Measurements from ENCODE around the gene PSMB2. TPM values are rescaled to one million over a fixed set of nuclear protein-coding genes. Genes with fewer than 3 reads are reported as not detected.

The PSMB2 gene
- total RNA-seq, 1 donor: 18.5 TPM

DNA sequence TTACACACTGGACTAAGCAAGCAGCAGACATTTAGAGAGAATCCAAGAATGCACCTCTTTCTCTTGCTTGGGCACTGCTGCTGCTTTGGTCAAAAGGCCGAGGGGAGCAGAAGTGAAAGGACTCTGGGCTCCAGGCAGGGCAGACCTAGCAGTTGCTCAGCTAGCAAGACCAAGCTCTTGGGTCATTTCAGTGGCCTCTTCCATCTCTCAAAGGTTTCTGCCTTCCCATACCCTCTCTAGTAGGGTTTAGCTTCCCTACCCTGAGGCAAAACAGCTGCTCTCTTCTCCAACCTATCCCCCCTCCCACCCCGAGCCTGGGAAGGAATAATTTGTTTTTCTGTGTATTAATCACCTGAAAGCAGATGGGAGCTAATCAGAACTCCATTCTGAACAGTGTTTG is 42.4 kb downstream of the PSMB2 start:
- Histone ChIP-seq H4K20me1 (ENCODE audit: insufficient read depth, low read length) (no peaks in the 10 kb centered on the region), H3K4me2 (ENCODE audit: insufficient read depth, low read length) (no peak overlapping the region), H3K36me3 (ENCODE audit: insufficient read depth, low read length) (peaks cover 40% of the 10 kb centered on the region), H3K4me1 (ENCODE audit: insufficient read depth, low read length) (peaks cover under 1% of the 10 kb centered on the region), H3K79me2 (ENCODE audit: insufficient read depth, low read length) (no peaks in the 10 kb centered on the region), H3K9me3 (ENCODE audit: low read depth, low read length) (no peaks in the 10 kb centered on the region), H2AFZ (ENCODE audit: low read length) (no peak overlapping the region), H3K27ac (ENCODE audit: low read depth, low read length) (no peak overlapping the region), H3K4me3 (ENCODE audit: insufficient read depth, low read length) (no peak overlapping the region), H3K27me3 (ENCODE audit: insufficient read depth, low read length) (no peaks in the 10 kb centered on the region)
- no peak for DNase-seq (ENCODE audit: insufficient read length, low spot score, missing footprints)
- TF ChIP-seq, protein P1, sequence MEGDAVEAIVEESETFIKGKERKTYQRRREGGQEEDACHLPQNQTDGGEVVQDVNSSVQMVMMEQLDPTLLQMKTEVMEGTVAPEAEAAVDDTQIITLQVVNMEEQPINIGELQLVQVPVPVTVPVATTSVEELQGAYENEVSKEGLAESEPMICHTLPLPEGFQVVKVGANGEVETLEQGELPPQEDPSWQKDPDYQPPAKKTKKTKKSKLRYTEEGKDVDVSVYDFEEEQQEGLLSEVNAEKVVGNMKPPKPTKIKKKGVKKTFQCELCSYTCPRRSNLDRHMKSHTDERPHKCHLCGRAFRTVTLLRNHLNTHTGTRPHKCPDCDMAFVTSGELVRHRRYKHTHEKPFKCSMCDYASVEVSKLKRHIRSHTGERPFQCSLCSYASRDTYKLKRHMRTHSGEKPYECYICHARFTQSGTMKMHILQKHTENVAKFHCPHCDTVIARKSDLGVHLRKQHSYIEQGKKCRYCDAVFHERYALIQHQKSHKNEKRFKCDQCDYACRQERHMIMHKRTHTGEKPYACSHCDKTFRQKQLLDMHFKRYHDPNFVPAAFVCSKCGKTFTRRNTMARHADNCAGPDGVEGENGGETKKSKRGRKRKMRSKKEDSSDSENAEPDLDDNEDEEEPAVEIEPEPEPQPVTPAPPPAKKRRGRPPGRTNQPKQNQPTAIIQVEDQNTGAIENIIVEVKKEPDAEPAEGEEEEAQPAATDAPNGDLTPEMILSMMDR (IDR thresholded peaks at IDR 0.05; ENCODE audit: extremely low read depth, low read depth, low read length): no peak

DNA sequence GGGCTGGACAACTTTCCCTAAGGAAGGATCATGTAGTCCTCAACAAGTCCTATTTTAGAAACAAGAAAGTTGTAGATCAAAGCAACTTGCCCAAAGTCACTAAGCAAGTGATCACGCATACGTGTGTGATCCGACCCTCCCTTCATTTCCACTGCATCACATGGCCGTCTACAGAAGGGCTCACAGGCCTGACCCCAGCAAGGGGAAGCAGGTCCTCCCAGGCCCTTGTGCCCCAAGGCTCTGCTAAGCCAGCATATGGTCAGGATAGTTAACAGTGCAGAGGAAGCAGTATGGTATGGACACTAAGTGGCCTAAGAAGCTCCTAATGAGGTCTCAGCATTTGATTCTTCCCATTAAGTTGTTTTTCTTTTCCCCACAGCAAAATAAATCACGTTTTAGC is 43.5 kb downstream of the PSMB2 start:
- no peak for DNase-seq (ENCODE audit: insufficient read length, low spot score, missing footprints)
- H3K36me3 ChIP-seq (ENCODE audit: insufficient read depth, low read length): peaks cover 29% of the 10 kb centered on the region
- H3K27me3 ChIP-seq (ENCODE audit: insufficient read depth, low read length): no peaks in the 10 kb centered on the region
- no peak overlapping the region for H3K4me2 ChIP-seq (ENCODE audit: insufficient read depth, low read length)
- no peak overlapping the region for H2AFZ ChIP-seq (ENCODE audit: low read length)
- no peaks in the 10 kb centered on the region for H4K20me1 ChIP-seq (ENCODE audit: insufficient read depth, low read length)
- no peak overlapping the region for H3K27ac ChIP-seq (ENCODE audit: low read depth, low read length)
- no peaks in the 10 kb centered on the region for H3K9me3 ChIP-seq (ENCODE audit: low read depth, low read length)
- TF ChIP-seq, protein P1 (IDR thresholded peaks at IDR 0.05; ENCODE audit: extremely low read depth, low read depth, low read length): no peak
- H3K79me2 ChIP-seq (ENCODE audit: insufficient read depth, low read length): no peaks in the 10 kb centered on the region
- no peak overlapping the region for H3K4me3 ChIP-seq (ENCODE audit: insufficient read depth, low read length)
- no peaks in the 10 kb centered on the region for H3K4me1 ChIP-seq (ENCODE audit: insufficient read depth, low read length)

DNA sequence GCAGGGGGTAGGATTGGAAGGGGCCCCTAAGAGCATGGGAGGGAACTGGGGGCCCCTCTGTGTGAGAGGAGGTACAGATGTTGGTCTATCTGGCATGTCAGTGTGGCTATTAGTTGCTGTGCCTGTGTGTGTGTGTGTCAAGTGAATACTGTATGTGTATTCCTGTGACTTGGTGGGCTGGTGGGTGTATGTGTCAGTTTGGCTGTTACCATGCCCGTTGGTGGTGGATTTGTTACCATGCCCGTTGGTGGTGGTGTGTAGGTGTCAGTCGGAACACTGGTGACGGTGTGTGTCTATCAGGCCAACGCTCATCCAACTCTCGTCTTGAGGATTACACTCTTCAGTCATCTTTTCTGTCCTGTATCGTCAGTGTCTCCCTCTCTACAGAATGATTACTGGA is 45.6 kb downstream of the PSMB2 start:
- no peak overlapping the region for H3K4me3 ChIP-seq (ENCODE audit: insufficient read depth, low read length)

DNA sequence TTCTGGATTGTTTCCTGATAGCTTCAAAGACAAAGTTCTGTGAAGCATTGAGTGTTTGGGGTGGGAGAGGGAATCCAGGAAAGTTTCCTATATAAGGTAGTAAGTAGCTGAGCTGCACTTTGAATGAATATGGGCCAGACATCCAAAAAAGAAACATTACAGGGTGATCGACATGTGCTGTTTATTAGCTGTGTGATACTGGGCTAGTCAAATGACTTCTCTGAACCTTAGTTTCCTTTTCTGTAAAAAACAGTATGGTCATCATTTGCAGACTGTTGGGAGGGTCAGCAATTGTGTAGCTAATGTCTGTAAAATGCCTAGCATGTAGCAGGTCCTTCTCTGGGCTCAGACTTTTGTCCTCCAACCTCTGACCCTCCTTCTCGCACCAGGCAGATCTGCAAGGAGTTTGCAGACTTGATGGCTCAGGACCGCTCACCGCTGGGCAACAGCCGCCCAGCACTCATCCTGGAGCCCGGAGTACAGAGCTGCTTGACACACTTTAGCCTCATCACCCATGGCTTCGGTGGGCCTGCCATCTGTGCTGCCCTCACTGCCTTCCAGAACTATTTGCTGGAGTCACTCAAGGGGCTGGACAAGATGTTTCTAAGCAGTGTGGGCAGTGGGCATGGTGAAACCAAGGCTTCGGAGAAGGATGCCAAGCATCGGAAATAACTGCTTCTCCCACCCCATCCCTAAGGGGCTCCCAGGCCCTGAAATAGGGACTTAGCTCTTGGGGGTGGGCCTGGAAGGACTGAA is 47.1 kb downstream of the PSMB2 start:
- DNase-seq (ENCODE audit: insufficient read length, low spot score, missing footprints): no peak
- H3K4me3 ChIP-seq (ENCODE audit: insufficient read depth, low read length): no peak overlapping the region
- no peaks in the 10 kb centered on the region for H3K27me3 ChIP-seq (ENCODE audit: insufficient read depth, low read length)
- no peaks in the 10 kb centered on the region for H4K20me1 ChIP-seq (ENCODE audit: insufficient read depth, low read length)
- peaks cover 6% of the 10 kb centered on the region for H3K36me3 ChIP-seq (ENCODE audit: insufficient read depth, low read length)
- no peak overlapping the region for H3K27ac ChIP-seq (ENCODE audit: low read depth, low read length)
- H3K4me1 ChIP-seq (ENCODE audit: insufficient read depth, low read length): no peaks in the 10 kb centered on the region
- H3K79me2 ChIP-seq (ENCODE audit: insufficient read depth, low read length): no peaks in the 10 kb centered on the region
- TF ChIP-seq, protein P1 (IDR thresholded peaks at IDR 0.05; ENCODE audit: extremely low read depth, low read depth, low read length): no peak
- H3K4me2 ChIP-seq (ENCODE audit: insufficient read depth, low read length): no peak overlapping the region
- H2AFZ ChIP-seq (ENCODE audit: low read length): no peak overlapping the region
- H3K9me3 ChIP-seq (ENCODE audit: low read depth, low read length): no peaks in the 10 kb centered on the region

More for the DNA sequence above, 45.6 kb downstream of the PSMB2 start:
- H3K9me3 ChIP-seq (ENCODE audit: low read depth, low read length): no peaks in the 10 kb centered on the region
- TF ChIP-seq, protein P1 (IDR thresholded peaks at IDR 0.05; ENCODE audit: extremely low read depth, low read depth, low read length): no peak
- H2AFZ ChIP-seq (ENCODE audit: low read length): no peak overlapping the region
- H3K4me1 ChIP-seq (ENCODE audit: insufficient read depth, low read length): no peaks in the 10 kb centered on the region
- H3K36me3 ChIP-seq (ENCODE audit: insufficient read depth, low read length): peaks cover 13% of the 10 kb centered on the region
- DNase-seq (ENCODE audit: insufficient read length, low spot score, missing footprints): no peak
- no peaks in the 10 kb centered on the region for H3K27me3 ChIP-seq (ENCODE audit: insufficient read depth, low read length)
- no peaks in the 10 kb centered on the region for H3K79me2 ChIP-seq (ENCODE audit: insufficient read depth, low read length)
- no peak overlapping the region for H3K27ac ChIP-seq (ENCODE audit: low read depth, low read length)
- H4K20me1 ChIP-seq (ENCODE audit: insufficient read depth, low read length): no peaks in the 10 kb centered on the region
- H3K4me2 ChIP-seq (ENCODE audit: insufficient read depth, low read length): no peak overlapping the region
